Activated naive CD4-positive, alpha-beta T cell treated with Interleukin-2 at 50 U/mL for 16 hours (primary cell): ENCODE results near the gene FBXO8.

ENCODE experiments used
- DNase-seq: peaks from one replicate; pipeline ENCODE4 v3.0.0-alpha.2; 2020

Gene FBXO8

DNA sequence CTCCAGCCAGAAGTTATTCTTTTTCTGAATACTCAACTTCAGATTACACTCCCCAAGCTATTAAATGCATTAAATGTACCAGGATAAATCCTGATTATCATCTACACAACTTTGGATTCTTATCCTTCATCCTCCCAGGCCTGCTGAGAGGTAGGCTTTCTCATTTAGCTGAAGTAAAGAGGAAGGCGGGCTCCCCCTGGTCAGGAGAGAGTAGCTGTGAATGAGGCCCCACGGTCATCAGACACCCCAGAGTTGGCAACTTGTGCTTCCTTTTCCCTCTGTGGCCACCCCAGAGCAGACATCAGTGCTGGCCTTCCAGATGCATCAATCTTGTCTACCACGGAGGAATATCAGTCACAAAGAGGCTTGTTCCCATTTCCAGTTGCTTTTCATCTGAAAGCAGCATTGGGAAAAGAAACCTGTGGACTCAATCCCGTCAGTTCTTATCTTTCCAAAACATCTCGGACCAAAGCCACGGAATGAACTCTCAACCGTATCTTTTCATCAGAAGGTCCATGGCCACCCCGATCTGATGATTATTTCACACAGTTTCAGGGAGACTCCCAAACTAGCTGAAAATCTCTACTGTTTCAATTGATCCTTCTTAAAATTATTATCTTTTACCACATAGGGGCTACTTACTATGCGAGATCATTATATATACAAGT, 79.2 kb downstream of the FBXO8 start:
- no peak for DNase-seq

GRCh38 chr4:174201871-174202270, 81.6 kb downstream of the FBXO8 start:
- DNase-seq, result no peak

DNA sequence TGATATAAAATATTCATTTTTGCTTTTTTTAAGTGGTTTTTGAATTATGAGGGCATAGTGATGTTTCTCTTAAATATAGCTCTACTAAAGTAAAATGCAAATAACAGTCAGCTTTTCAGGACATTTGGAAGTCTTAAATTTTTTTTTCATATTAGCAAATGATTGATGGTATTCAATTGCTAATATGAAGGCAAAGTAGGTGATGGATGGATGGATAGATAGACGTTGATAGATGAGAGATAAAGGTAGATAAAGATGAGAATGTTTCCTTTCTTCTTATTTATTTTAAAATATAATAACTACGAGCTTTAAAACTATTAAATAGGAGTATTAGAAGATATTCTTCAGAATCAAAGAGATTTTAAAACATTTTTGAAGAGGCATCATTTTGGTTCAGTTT, 83.7 kb downstream of the FBXO8 start:
- no peak for DNase-seq

DNA sequence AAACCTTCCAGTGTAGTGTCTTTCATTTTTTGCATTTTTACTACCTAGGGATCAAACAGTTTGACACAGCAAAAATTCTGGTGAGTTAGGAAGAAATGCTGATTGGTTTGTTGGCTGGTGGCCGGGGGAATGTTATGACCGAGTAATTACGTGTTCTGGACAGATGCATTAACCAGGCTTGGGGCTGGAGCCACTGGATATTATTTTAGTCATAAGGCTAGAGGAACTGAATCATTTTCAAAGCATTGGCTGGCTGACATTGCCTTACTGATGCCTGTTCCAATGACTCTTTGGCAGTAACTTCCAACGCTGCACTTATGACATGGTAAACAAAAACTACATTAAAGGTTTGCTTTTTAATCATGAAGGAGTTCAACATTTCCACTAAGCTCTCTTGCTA, 84.6 kb downstream of the FBXO8 start:
- DNase-seq, result no peak

- no peak for DNase-seq
These were observed 85.1 kb downstream of the FBXO8 start for GRCh38 chr4:174198396-174198795.

- no peak for DNase-seq
These were observed 89.8 kb downstream of the FBXO8 start for GRCh38 chr4:174193438-174194374.

GRCh38 chr4:174192943-174193342, 90.5 kb downstream of the FBXO8 start:
- DNase-seq, result no peak

DNA sequence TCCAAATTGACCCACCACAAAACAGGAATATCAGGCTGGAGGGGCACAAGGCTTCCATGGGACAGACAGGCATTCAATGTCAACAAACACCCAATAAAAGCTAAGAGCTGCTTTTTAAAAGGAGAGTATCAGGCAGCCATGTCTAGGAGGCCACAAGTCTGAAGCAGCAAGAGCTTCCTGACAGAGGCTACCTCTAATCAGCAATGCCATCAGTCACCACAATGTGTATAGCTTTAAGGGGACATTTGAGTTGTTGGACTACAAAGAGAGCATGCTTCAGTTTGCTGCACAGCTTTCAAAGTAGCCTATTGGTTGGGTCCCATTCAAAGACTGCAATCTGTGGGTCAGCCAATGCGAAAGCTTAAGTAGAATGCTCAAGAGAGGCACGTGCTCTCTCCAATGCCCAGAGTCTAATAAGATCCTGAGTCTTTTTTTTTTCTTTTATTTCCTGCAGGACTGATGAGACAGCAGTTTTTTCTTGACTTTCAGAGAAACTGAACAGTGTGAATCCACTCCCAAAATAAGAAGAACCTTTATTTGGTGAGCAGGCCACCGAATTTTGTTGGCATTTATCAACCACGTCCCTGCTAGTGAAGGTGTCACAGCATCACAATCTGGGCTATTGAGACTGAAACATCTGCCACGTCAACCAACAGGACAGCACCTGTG, 92.5 kb downstream of the FBXO8 start:
- DNase-seq, result no peak

DNA sequence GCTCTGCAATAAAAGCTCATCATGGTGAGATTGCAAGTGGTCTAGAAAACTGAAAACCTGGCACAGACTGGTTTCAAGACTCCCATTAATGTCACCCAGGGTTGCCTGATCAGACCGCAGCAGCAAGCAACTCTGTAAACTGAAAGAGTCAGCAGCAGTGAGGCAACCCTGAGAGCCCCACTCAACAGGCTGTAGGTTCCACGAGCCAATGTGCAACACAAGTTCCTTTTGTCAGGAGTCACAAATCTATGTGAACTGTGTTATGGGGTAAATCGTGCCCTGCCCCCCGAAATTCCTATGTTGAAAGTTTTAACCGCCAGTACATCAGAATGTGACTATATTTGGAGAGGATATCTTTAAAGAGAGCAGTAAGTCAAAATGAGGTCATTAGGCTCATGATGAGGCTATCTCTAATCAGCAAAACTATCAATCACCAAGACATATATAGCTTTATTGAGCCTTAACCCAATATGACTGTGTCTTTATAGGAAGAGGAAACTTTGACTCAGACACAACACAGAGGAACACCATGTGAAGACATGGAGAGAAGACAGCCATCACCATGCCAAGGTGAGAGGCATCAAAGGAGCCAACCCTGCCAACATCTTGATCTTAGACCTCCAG, 94.0 kb downstream of the FBXO8 start:
- no peak for DNase-seq
